ENCODE measurements around the gene NHLH2.

Gene NHLH2

DNA sequence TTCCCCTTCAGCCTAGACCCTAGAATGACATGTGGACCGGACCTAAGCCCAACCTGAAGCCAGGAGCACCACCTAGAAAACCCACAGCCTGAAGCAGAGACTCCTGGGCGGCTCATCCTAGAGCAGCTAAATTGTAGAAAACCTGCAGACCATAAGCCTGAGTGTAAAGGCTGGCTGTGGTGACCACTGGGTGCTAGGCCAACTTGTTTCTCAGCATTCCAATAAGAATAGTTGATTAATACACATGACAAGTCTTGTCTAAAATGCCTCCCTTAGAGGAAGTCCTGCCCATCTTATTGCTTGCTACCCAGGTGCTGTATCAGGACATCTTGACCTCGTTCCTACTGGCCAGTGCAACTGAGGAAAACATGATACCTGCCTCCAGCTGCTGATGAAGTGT, 49.1 kb downstream of the NHLH2 start:
- CTCF ChIA-PET: interaction anchor here (1.4 kb wide), 1 partner anchor 10 kb away, joined by 4 read pairs; no protein-coding TSS in a partner anchor
- TF ChIP-seq LEF1 (IDR thresholded peaks at IDR 0.05; ENCODE audit: borderline replicate concordance): no peak
- no peak for TF ChIP-seq ELF4 (IDR thresholded peaks at IDR 0.05)
- no peak for TF ChIP-seq SUZ12 (IDR thresholded peaks at IDR 0.05)
- no peak for DNase-seq (ENCODE audit: extremely low spot score)
- POLR2A ChIA-PET: no interaction called here

DNA sequence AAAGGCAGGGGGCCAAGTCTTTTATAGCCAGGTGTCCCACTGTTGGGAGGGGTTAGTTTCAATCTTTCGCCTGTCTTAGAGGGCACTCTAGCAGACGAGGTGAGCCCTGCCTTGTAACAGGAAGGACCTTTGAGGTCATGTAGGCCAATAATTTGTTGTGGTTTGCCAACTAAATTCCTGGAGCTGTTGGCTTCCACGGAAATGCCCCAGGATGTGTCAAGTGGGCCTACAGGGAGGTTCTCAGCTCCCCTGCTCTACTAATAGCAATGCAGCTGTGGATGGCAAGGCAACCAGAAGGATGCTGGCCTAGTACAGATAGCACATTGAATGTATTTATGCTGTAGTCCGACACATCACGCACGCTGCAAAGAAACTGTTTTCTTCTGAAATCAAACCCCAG, 50.1 kb downstream of the NHLH2 start:
- no peak for DNase-seq (ENCODE audit: extremely low spot score)
- TF ChIP-seq CTBP1 (IDR thresholded peaks at IDR 0.05; ENCODE audit: borderline replicate concordance): no peak
- TF ChIP-seq BHLHE40 (IDR thresholded peaks at IDR 0.05; ENCODE audit: borderline replicate concordance): no peak
- no peak for TF ChIP-seq LEF1 (IDR thresholded peaks at IDR 0.05; ENCODE audit: borderline replicate concordance)
- no peak for TF ChIP-seq HDGF (IDR thresholded peaks at IDR 0.05; ENCODE audit: borderline replicate concordance)
- no peak for TF ChIP-seq SUZ12 (IDR thresholded peaks at IDR 0.05)
- TF ChIP-seq SP1 (IDR thresholded peaks at IDR 0.05): no peak
- TF ChIP-seq L3MBTL2 (conservative IDR thresholded peaks at IDR 0.05): no peak
- no peak for TF ChIP-seq NFRKB (IDR thresholded peaks at IDR 0.05)
- TF ChIP-seq TARDBP (IDR thresholded peaks at IDR 0.05): no peak
- no peak for TF ChIP-seq FOXM1 (IDR thresholded peaks at IDR 0.05; ENCODE audit: borderline replicate concordance)
- no peak for TF ChIP-seq ARNT (IDR thresholded peaks at IDR 0.05)
- no peak for TF ChIP-seq FOXK2 (IDR thresholded peaks at IDR 0.05)
- TF ChIP-seq ZNF384 (IDR thresholded peaks at IDR 0.05): no peak
- POLR2A ChIA-PET: no interaction called here
- CTCF ChIA-PET: no interaction called here

DNA sequence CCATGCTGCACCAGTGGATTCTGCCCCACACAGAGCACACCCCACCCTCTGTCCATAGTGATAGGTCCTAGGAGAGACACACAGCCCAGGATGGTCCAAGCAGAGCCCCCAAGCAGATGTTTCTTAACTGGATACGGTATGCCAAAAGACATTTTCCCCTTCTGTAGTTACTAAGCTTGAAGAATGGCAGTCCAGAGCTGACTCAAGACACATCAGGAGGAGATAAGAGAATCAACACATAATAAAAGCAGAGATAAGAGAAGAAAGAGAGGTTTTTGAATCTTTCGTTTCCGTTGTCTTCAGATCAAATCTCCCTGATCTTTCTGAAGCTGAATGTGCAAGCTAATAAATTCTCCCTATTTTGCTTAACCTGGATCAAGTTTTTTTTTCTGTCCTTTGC, 50.6 kb downstream of the NHLH2 start:
- DNase-seq (ENCODE audit: extremely low spot score): no peak
- TF ChIP-seq FOXA1 (IDR thresholded peaks at IDR 0.05): no peak
- no peak for TF ChIP-seq SP1 (IDR thresholded peaks at IDR 0.05)
- no peak for TF ChIP-seq LEF1 (IDR thresholded peaks at IDR 0.05; ENCODE audit: borderline replicate concordance)
- no peak for TF ChIP-seq CTBP1 (IDR thresholded peaks at IDR 0.05; ENCODE audit: borderline replicate concordance)
- no peak for TF ChIP-seq FOXK2 (IDR thresholded peaks at IDR 0.05)
- no peak for TF ChIP-seq L3MBTL2 (conservative IDR thresholded peaks at IDR 0.05)
- no peak for TF ChIP-seq ARNT (IDR thresholded peaks at IDR 0.05)
- TF ChIP-seq NFRKB (IDR thresholded peaks at IDR 0.05): no peak
- no peak for TF ChIP-seq SUZ12 (IDR thresholded peaks at IDR 0.05)
- TF ChIP-seq FOXM1 (IDR thresholded peaks at IDR 0.05; ENCODE audit: borderline replicate concordance): no peak
- no peak for TF ChIP-seq TARDBP (IDR thresholded peaks at IDR 0.05)
- TF ChIP-seq BHLHE40 (IDR thresholded peaks at IDR 0.05; ENCODE audit: borderline replicate concordance): no peak
- TF ChIP-seq, protein P1, sequence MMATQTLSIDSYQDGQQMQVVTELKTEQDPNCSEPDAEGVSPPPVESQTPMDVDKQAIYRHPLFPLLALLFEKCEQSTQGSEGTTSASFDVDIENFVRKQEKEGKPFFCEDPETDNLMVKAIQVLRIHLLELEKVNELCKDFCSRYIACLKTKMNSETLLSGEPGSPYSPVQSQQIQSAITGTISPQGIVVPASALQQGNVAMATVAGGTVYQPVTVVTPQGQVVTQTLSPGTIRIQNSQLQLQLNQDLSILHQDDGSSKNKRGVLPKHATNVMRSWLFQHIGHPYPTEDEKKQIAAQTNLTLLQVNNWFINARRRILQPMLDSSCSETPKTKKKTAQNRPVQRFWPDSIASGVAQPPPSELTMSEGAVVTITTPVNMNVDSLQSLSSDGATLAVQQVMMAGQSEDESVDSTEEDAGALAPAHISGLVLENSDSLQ (IDR thresholded peaks at IDR 0.05): no peak
- TF ChIP-seq ZNF384 (IDR thresholded peaks at IDR 0.05): no peak
- no peak for TF ChIP-seq ELF4 (IDR thresholded peaks at IDR 0.05)
- ChIA-PET CTCF (interaction anchor here (0.6 kb wide), 2 partner anchors 13 to 16 kb away, joined by 3 read pairs; no protein-coding TSS in a partner anchor), POLR2A (no interaction called here)
